Femur (tissue), 1 donor: ENCODE data around the gene NEK10.

Experiments
- DNase-seq: peaks from one replicate; pipeline ENCODE4 v3.0.0-alpha.2; 2017

The NEK10 gene

GRCh38 chr3:27220166-27220565, 149.0 kb downstream of the NEK10 start:
- no peak for DNase-seq

- DNase-seq = no peak
These were observed 149.9 kb downstream of the NEK10 start for GRCh38 chr3:27219127-27219845.

GRCh38 chr3:27216955-27217552, 152.1 kb downstream of the NEK10 start:
- DNase-seq = no peak

GRCh38 chr3:27216295-27216855, 152.8 kb downstream of the NEK10 start:
- no peak for DNase-seq

GRCh38 chr3:27213450-27213849, 155.7 kb downstream of the NEK10 start:
- no peak for DNase-seq

GRCh38 chr3:27209617-27210264, 159.4 kb downstream of the NEK10 start:
- no peak for DNase-seq

- DNase-seq = no peak
These were observed 160.1 kb downstream of the NEK10 start for GRCh38 chr3:27208961-27209616.

GRCh38 chr3:27202959-27203358, 166.2 kb downstream of the NEK10 start:
- no peak for DNase-seq

- DNase-seq = no peak
These were observed 167.7 kb downstream of the NEK10 start for GRCh38 chr3:27201492-27201891.

GRCh38 chr3:27200721-27201489, 168.3 kb downstream of the NEK10 start:
- DNase-seq = no peak

GRCh38 chr3:27194861-27195483, 174.2 kb downstream of the NEK10 start:
- DNase-seq = no peak

GRCh38 chr3:27193056-27193455, 176.1 kb downstream of the NEK10 start:
- DNase-seq = no peak

GRCh38 chr3:27186013-27186412, 183.2 kb downstream of the NEK10 start:
- no peak for DNase-seq

- no peak for DNase-seq
These were observed 183.8 kb downstream of the NEK10 start for GRCh38 chr3:27185231-27185989.

GRCh38 chr3:27184261-27184660, 184.9 kb downstream of the NEK10 start:
- no peak for DNase-seq

GRCh38 chr3:27176256-27176655, 192.9 kb downstream of the NEK10 start:
- no peak for DNase-seq

- no peak for DNase-seq
These were observed 194.7 kb downstream of the NEK10 start for GRCh38 chr3:27174530-27174929.

GRCh38 chr3:27171113-27171512, 198.1 kb downstream of the NEK10 start:
- DNase-seq = no peak

- peak; percentile 62 for DNase-seq
These were observed 202.3 kb downstream of the NEK10 start for GRCh38 chr3:27166888-27167287.

GRCh38 chr3:27165321-27165721, 203.9 kb downstream of the NEK10 start:
- DNase-seq = no peak

- no peak for DNase-seq
These were observed 208.3 kb downstream of the NEK10 start for GRCh38 chr3:27160779-27161287.
